K562 (cell line): ENCODE measurements around the gene CPLX3. TPM values are rescaled to one million over a fixed set of nuclear protein-coding genes. Genes with fewer than 3 reads are reported as not detected.

ENCODE experiments used
- ATAC-seq: fragments of 200-7000 bp; cut with Tn5 transposase; 3 replicates; pipeline ENCODE4 v1.9.1; 2020; ENCODE audit warnings: moderate library complexity
- BruUV-seq: library from RNA; stranded (reverse); fragments of 400-500 nt; replicated peaks from 2 replicates; lab custom pipeline; 2021; lab: Mats Ljungman, UMichigan
- CTCF ChIA-PET: fragments of 300-600 bp; formaldehyde crosslinking; extraction: SDS; loops from one replicate; lab custom pipeline; 2021; ENCODE audit warnings: low intra/inter-chr PET ratio; lab: Yijun Ruan, JAX
- POLR2A ChIA-PET: fragments of 300-600, 350-650 bp; sonication (Branson Sonifier 250); formaldehyde crosslinking; extraction: SDS; loops from one replicate; lab custom pipeline; 2021; ENCODE audit warnings: antibody characterized with exemption, inconsistent platforms; lab: Yijun Ruan, JAX
- DNase-seq, 4 experiments: peaks; one replicate each; pipeline versions ENCODE4 v3.0.0 to v3.0.0-alpha.2; 2011 to 2018; ENCODE audit warnings: low spot score in 3 of 4, mixed read lengths in 3 of 4; ENCODE audit errors: extremely low read depth in 1 of 4
- FAIRE-seq: peaks from 2 replicates; lab custom pipeline; 2011; peaks lifted over from hg19 to GRCh38; lab: Jason Lieb, UNC
- H2AFZ ChIP-seq: 2 replicates; pipeline ENCODE4 v1.6.0; 2011; ENCODE audit warnings: low read depth, low read length, control low read depth, inconsistent platforms
- H3K27ac ChIP-seq: fragments of 200-600 bp; 3 replicates; pipeline ENCODE4 v1.8.0; 2011; ENCODE audit warnings: low read depth, mild to moderate bottlenecking, control low read depth, inconsistent platforms, low read length, moderate library complexity, mixed read lengths; ENCODE audit errors: extremely low read depth
- H3K27me3 ChIP-seq, 2 experiments: fragments of 300-600 bp in 1 of 2; 2 replicates in 1 of 2; 3 replicates in 1 of 2; pipeline versions ENCODE4 v1.6.0 to v1.8.0; 2011; ENCODE audit warnings: inconsistent platforms in 2 of 2, low read length in 2 of 2, mild to moderate bottlenecking in 1 of 2, mixed read lengths in 1 of 2, moderate library complexity in 1 of 2; ENCODE audit not compliant: control insufficient read depth in 2 of 2, insufficient read depth in 2 of 2
- H3K36me3 ChIP-seq: fragments of 300-600 bp; 3 replicates; pipeline ENCODE4 v1.8.0; 2011; ENCODE audit warnings: mild to moderate bottlenecking, low read length, inconsistent platforms; ENCODE audit not compliant: control insufficient read depth, insufficient read depth
- H3K4me1 ChIP-seq, 2 experiments: fragments of 200-600 bp in 1 of 2; replicated peaks in 1 of 2; 2 replicates in 1 of 2; 3 replicates in 1 of 2; pipeline versions ENCODE4 v1.5.1 to v1.8.0; 2011; ENCODE audit warnings: inconsistent platforms in 2 of 2, low read length in 2 of 2, mild to moderate bottlenecking in 1 of 2, mixed read lengths in 1 of 2, moderate library complexity in 1 of 2; ENCODE audit not compliant: control insufficient read depth in 2 of 2, insufficient read depth in 2 of 2
- H3K4me2 ChIP-seq: 2 replicates; pipeline ENCODE4 v1.6.1; 2011; ENCODE audit warnings: low read length, control low read depth, inconsistent platforms, mixed read lengths; ENCODE audit not compliant: insufficient read depth
- H3K4me3 ChIP-seq: fragments of 200-600 bp; sonication (generic), shearing (Covaris generic); 2 replicates; pipeline ENCODE4 v1.5.1; 2016; ENCODE audit warnings: control low read depth, inconsistent platforms
- H3K79me2 ChIP-seq: fragments of 200-600 bp; 3 replicates; pipeline ENCODE4 v1.8.0; 2011; ENCODE audit warnings: low read length, inconsistent platforms; ENCODE audit not compliant: control insufficient read depth, insufficient read depth
- H3K9ac ChIP-seq, 2 experiments: 2 replicates each; pipeline versions ENCODE4 v1.6.0 to v1.6.1; 2011; ENCODE audit warnings: low read depth in 2 of 2, low read length in 2 of 2, control low read depth in 1 of 2, inconsistent platforms in 1 of 2, mild to moderate bottlenecking in 1 of 2, mixed read lengths in 1 of 2; ENCODE audit not compliant: insufficient read depth in 1 of 2
- H3K9me1 ChIP-seq: one replicate; pipeline ENCODE4 v1.6.0; 2011; ENCODE audit warnings: inconsistent platforms, mild to moderate bottlenecking, low read length, moderate library complexity; ENCODE audit not compliant: control insufficient read depth, insufficient read depth
- H3K9me3 ChIP-seq: replicated peaks from 2 replicates; pipeline ENCODE4 v1.5.1; 2011; ENCODE audit warnings: low read depth, low read length, inconsistent platforms; ENCODE audit not compliant: control insufficient read depth, insufficient read depth
- H4K20me1 ChIP-seq: replicated peaks from 2 replicates; pipeline ENCODE4 v1.6.1; 2011; ENCODE audit warnings: low read length, inconsistent platforms, mixed read lengths; ENCODE audit not compliant: control insufficient read depth, insufficient read depth
- CBFA2T2 ChIP-seq: fragments of 450-650 bp; conservative IDR thresholded peaks from 2 replicates; pipeline ENCODE4 v1.6.1; 2017; ENCODE audit warnings: mild to moderate bottlenecking
- CBFA2T3 ChIP-seq: fragments of 450-650 bp; IDR thresholded peaks from 2 replicates; pipeline ENCODE4 v1.6.1; 2017
- CBX1 ChIP-seq: sonication (generic); IDR thresholded peaks from 2 replicates; pipeline ENCODE4 v1.6.1; 2016; ENCODE audit warnings: antibody characterized with exemption, low read depth, mild to moderate bottlenecking
- CBX3 ChIP-seq, 2 experiments: IDR thresholded peaks; 1 replicate in 1 of 2; 2 replicates in 1 of 2; pipeline ENCODE4 v1.6.1; 2012; ENCODE audit warnings: inconsistent platforms in 2 of 2, low read length in 2 of 2, borderline replicate concordance in 1 of 2, control low read depth in 1 of 2
- CBX5 ChIP-seq: IDR thresholded peaks from 2 replicates; pipeline ENCODE4 v1.6.1; 2014; ENCODE audit warnings: low read depth, borderline replicate concordance
- JUN ChIP-seq, 2 experiments: sonication (generic) in 1 of 2; formaldehyde crosslinking in 1 of 2; IDR thresholded peaks; 2 replicates each; pipeline versions ENCODE4 v1.6.1 to v1.8.0; 2012 to 2022; ENCODE audit warnings: borderline replicate concordance in 2 of 2, mild to moderate bottlenecking in 2 of 2, improper control_type of control experiment in 1 of 2, low read depth in 1 of 2, low read length in 1 of 2, missing genetic modification reagents in 1 of 2
- SPI1 ChIP-seq: IDR thresholded peaks from 2 replicates; pipeline ENCODE4 v1.6.1; 2011; ENCODE audit warnings: low read depth, low read length, control low read depth, borderline replicate concordance
- TAL1 ChIP-seq: fragments of 450-650 bp; IDR thresholded peaks from 2 replicates; pipeline ENCODE4 v1.6.1; 2016; ENCODE audit warnings: mild to moderate bottlenecking
- TCF3 ChIP-seq: sonication (generic); formaldehyde crosslinking; IDR thresholded peaks from 2 replicates; pipeline ENCODE4 v1.4.0; 2020; ENCODE audit warnings: mild to moderate bottlenecking, missing genetic modification reagents
- TRIM24 ChIP-seq, 2 experiments: fragments of 450-650 bp; IDR thresholded peaks; 2 replicates each; pipeline ENCODE4 v1.6.1; 2016
- TRIM28 ChIP-seq: fragments of 450-650 bp; IDR thresholded peaks from 2 replicates; pipeline ENCODE4 v1.6.1; 2017
- ZFP36 ChIP-seq: fragments of 150-350 bp; IDR thresholded peaks from 2 replicates; pipeline ENCODE4 v1.6.1; 2018; ENCODE audit warnings: low read length, low read depth; ENCODE audit not compliant: partially characterized antibody
- ZNF445 ChIP-seq: fragments of 250-450 bp; sonication (Bioruptor Pico); IDR thresholded peaks from 2 replicates; pipeline ENCODE4 v1.4.0; 2020; ENCODE audit warnings: low read depth, mild to moderate bottlenecking, moderate library complexity
- WGBS: fragments of 100-300 bp; shearing (Covaris generic); methylation state at CpG from one replicate; pipeline ENCODE4 v1.1.6; 2016; ENCODE audit warnings: low coverage, mixed read lengths; ENCODE audit not compliant: insufficient coverage; ENCODE audit errors: missing lambda C conversion rate; 5-methylcytosine and 5-hydroxymethylcytosine counted together
- in situ Hi-C: fragments of 300-500 bp; cut with MboI; formaldehyde crosslinking; loops from 4 replicates; pipeline ENCODE4 v1.15.0; 2018; ENCODE audit warnings: inconsistent platforms, mixed read lengths
- intact Hi-C: fragments of 100-400 bp; cut with micrococcal nuclease; formaldehyde crosslinking; loops from 2 replicates; pipeline ENCODE4 v1.14.2; 2022
- polyA plus RNA-seq, 8 experiments: library from polyadenylated mRNA; depleted of rRNA in 4 of 8; stranded (reverse) in 5 of 8; unstranded in 3 of 8; fragments of >200 nt; fragmentation: Nextera tagmentation in 2 of 8; fragmentation: Illumina TruSeq in 1 of 8; extraction: Ambion mirVana in 2 of 8; extraction: Trizol in 1 of 8; gene quantifications; 2 replicates each; pipeline versions ENCODE4 v1.2.1 to v1.2.3, GENCODE V29; 2011 to 2014; ENCODE audit warnings: inconsistent platforms in 1 of 8, missing spikeins in 1 of 8
- total RNA-seq, 7 experiments: library from RNA; depleted of rRNA in 6 of 7; stranded (reverse); fragments of >200 nt in 6 of 7; fragmentation: Illumina TruSeq in 2 of 7; extraction: Trizol in 2 of 7; gene quantifications; 2 replicates each; pipeline versions ENCODE4 v1.2.1 to v1.2.3, GENCODE V29; 2011 to 2021; ENCODE audit warnings: low replicate concordance in 1 of 7
- TF ChIP-seq, protein P1 (sequence below): fragments of 450-650 bp; formaldehyde crosslinking; IDR thresholded peaks from 2 replicates; pipeline ENCODE4 v1.4.0; 2022; ENCODE audit warnings: missing genetic modification characterization

The CPLX3 gene
- total and polyA plus RNA-seq, 9 of the 15 experiments (the other 6 are each of a cell fraction or from before 2014, with no cell fraction given), result not detected

- DNase-seq, result no peak
- FAIRE-seq, result no peak
- Histone ChIP-seq H3K9me1 (peaks cover 7% of the 10 kb centered on the region), H3K27me3 (no peaks in the 10 kb centered on the region), H3K9ac (no peak overlapping the region), H3K36me3 (peaks cover 45% of the 10 kb centered on the region), H3K4me1 (peaks cover 12 to 22% of the 10 kb centered on the region in 2 experiments; a peak in 3 of 5 replicates), H3K4me3 (no peak overlapping the region), H4K20me1 (peaks cover 8% of the 10 kb centered on the region; the same call in 1 of the 2 replicates), H3K79me2 (peaks cover 70% of the 10 kb centered on the region), H2AFZ (no peak overlapping the region), H3K27ac (no peak overlapping the region), H3K9me3 (no peaks in the 10 kb centered on the region; the same call in 1 of the 2 replicates), H3K4me2 (no peak overlapping the region)
- BruUV-seq, result no TSS peak
- ChIA-PET POLR2A (interaction anchor here (0.7 to 1.2 kb wide), 2 partner anchors 9 to 169 kb away, joined by 3 to 5 read pairs; no protein-coding TSS in a partner anchor), CTCF (no interaction called here)
- peak in 1 of 2 experiments; percentile 51; a peak in 1 of 4 replicates for TF ChIP-seq TRIM24 (IDR thresholded peaks at IDR 0.05)
- TF ChIP-seq ZFP36, result peak; percentile 44
- peak in 1 of 2 experiments; percentile 95; a peak in 1 of 3 replicates for TF ChIP-seq CBX3 (IDR thresholded peaks at IDR 0.05; ENCODE audit: borderline replicate concordance in 1 of 2, low read length in 2 of 2)
- no peak for TF ChIP-seq ZNF445 (CRISPR knock-in tag)
- TF ChIP-seq CBFA2T2, result peak; percentile 32; the same call in 1 of the 2 replicates
- peak; percentile 87 for TF ChIP-seq CBX5
- peak; percentile 70; the same call in 1 of the 2 replicates for TF ChIP-seq SPI1
- TF ChIP-seq JUN (IDR thresholded peaks at IDR 0.05; ENCODE audit: borderline replicate concordance, low read depth, low read length), result no peak
- TF ChIP-seq JUN (CRISPR knock-in tag; IDR thresholded peaks at IDR 0.05; ENCODE audit: borderline replicate concordance), result no peak
- peak; percentile 57 for TF ChIP-seq TCF3
- TF ChIP-seq CBFA2T3, result peak; percentile 65
- TF ChIP-seq CBX1, result peak; percentile 48; the same call in 1 of the 2 replicates
- TF ChIP-seq TAL1, result peak; percentile 38; the same call in 1 of the 2 replicates
- TF ChIP-seq TRIM28, result peak; percentile 82
- TF ChIP-seq, protein P1, sequence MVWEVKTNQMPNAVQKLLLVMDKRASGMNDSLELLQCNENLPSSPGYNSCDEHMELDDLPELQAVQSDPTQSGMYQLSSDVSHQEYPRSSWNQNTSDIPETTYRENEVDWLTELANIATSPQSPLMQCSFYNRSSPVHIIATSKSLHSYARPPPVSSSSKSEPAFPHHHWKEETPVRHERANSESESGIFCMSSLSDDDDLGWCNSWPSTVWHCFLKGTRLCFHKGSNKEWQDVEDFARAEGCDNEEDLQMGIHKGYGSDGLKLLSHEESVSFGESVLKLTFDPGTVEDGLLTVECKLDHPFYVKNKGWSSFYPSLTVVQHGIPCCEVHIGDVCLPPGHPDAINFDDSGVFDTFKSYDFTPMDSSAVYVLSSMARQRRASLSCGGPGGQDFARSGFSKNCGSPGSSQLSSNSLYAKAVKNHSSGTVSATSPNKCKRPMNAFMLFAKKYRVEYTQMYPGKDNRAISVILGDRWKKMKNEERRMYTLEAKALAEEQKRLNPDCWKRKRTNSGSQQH (CRISPR knock-in tag), result no peak
- WGBS, result 25% methylated on average over 1 of the region's 1 CpG
- no peak for ATAC-seq
- in situ Hi-C loops (no loop called here), intact Hi-C loops (no loop called here)
Observed at GRCh38 chr15:74867466-74868038, 41.1 kb downstream of the CPLX3 start.
